ENCODE data around the gene C5orf52. TPM values are rescaled to one million over a fixed set of nuclear protein-coding genes. Genes with fewer than 3 reads are reported as not detected.

Gene C5orf52
- total RNA-seq, 1 experiment from 2014 or later, result not detected

- Mint-ChIP-seq H3K27ac (no peak overlapping the region), H3K4me3 (no peak overlapping the region), H3K27me3 (ENCODE audit: low read depth) (no peaks in the 10 kb centered on the region; the same call in 1 of the 2 replicates), H3K9me3 (peaks cover 13% of the 10 kb centered on the region), H3K4me1 (no peaks in the 10 kb centered on the region), H3K36me3 (no peaks in the 10 kb centered on the region)
- TF ChIP-seq ZNF671 (CRISPR knock-in tag; IDR thresholded peaks at IDR 0.05) (no peak), ZBTB21 (CRISPR knock-in tag; IDR thresholded peaks at IDR 0.05; ENCODE audit: borderline replicate concordance) (no peak), STAT6 (CRISPR knock-in tag; conservative IDR thresholded peaks at IDR 0.05; ENCODE audit: low read depth) (no peak), ZNF232 (CRISPR knock-in tag; IDR thresholded peaks at IDR 0.05) (no peak), CBFB (CRISPR knock-in tag; IDR thresholded peaks at IDR 0.05; ENCODE audit: low read depth) (no peak), NR1H2 (CRISPR knock-in tag; IDR thresholded peaks at IDR 0.05) (no peak), USF1 (CRISPR knock-in tag; IDR thresholded peaks at IDR 0.05) (no peak), NFE2L1 (CRISPR knock-in tag; IDR thresholded peaks at IDR 0.05) (no peak), MYBL2 (CRISPR knock-in tag; IDR thresholded peaks at IDR 0.05) (no peak), ZNF512 (CRISPR knock-in tag; IDR thresholded peaks at IDR 0.05; ENCODE audit: borderline replicate concordance) (no peak), ESRRA (CRISPR knock-in tag; IDR thresholded peaks at IDR 0.05; ENCODE audit: borderline replicate concordance) (no peak), AR (CRISPR knock-in tag; IDR thresholded peaks at IDR 0.05) (no peak), CREB1 (CRISPR knock-in tag; IDR thresholded peaks at IDR 0.05) (no peak), HMGA2 (CRISPR knock-in tag; IDR thresholded peaks at IDR 0.05) (no peak), ZNF121 (CRISPR knock-in tag; IDR thresholded peaks at IDR 0.05) (no peak)
- CTCF ChIA-PET, result interaction anchor here (0.8 to 1.3 kb wide), 2 partner anchors 116 to 195 kb away, joined by 3 to 4 read pairs; partner anchors contain the start of gene LSM11
- POLR2A ChIA-PET, result no interaction called here
- DNase-seq (ENCODE audit: low spot score), result no peak
- ATAC-seq, result no peak
Measured at GRCh38 chr5:157626831-157627230, 44.5 kb upstream of the C5orf52 start.

- no peaks in the 10 kb centered on the region for H3K4me1 Mint-ChIP-seq
- POLR2A ChIA-PET, result no interaction called here
- no peak for DNase-seq (ENCODE audit: low spot score)
- ATAC-seq, result no peak
- no peaks in the 10 kb centered on the region for H3K27me3 Mint-ChIP-seq (ENCODE audit: low read depth)
- H3K9me3 Mint-ChIP-seq, result peaks cover 4% of the 10 kb centered on the region; the same call in 1 of the 2 replicates
- H3K4me3 Mint-ChIP-seq, result no peak overlapping the region
- no peak overlapping the region for H3K27ac Mint-ChIP-seq
- CTCF ChIA-PET, result interaction anchor here (0.9 kb wide), 1 partner anchor 16 kb away, joined by 3 read pairs; no protein-coding TSS in a partner anchor
- TF ChIP-seq TP53 (CRISPR knock-in tag; IDR thresholded peaks at IDR 0.05), result no peak
- TF ChIP-seq ZNF121 (CRISPR knock-in tag; IDR thresholded peaks at IDR 0.05), result no peak
- no peak for TF ChIP-seq ZBTB43 (CRISPR knock-in tag; IDR thresholded peaks at IDR 0.05)
- no peak for TF ChIP-seq ZNF396 (CRISPR knock-in tag; IDR thresholded peaks at IDR 0.05; ENCODE audit: borderline replicate concordance)
- no peak for TF ChIP-seq GRHL2 (CRISPR knock-in tag; IDR thresholded peaks at IDR 0.05; ENCODE audit: insufficient replicate concordance, severe bottlenecking)
- TF ChIP-seq ERG (CRISPR knock-in tag; IDR thresholded peaks at IDR 0.05), result no peak
- no peak for TF ChIP-seq ZNF671 (CRISPR knock-in tag; IDR thresholded peaks at IDR 0.05)
- no peak for TF ChIP-seq E2F5 (CRISPR knock-in tag; IDR thresholded peaks at IDR 0.05)
- TF ChIP-seq SP1 (CRISPR knock-in tag; conservative IDR thresholded peaks at IDR 0.05), result no peak
- no peaks in the 10 kb centered on the region for H3K36me3 Mint-ChIP-seq
Measured at GRCh38 chr5:157630341-157630740, 41.0 kb upstream of the C5orf52 start.

All from WTC11 (cell line).